ENCODE data around the gene ENKD1.
A peak's percentile ranks its signal among the peaks of the same experiment; 100 is the strongest.
"Not testable (repeated sequence)": the region's sequence is repeated elsewhere in the genome, so short reads cannot be mapped to it uniquely, and the experiment has no call there.

The ENKD1 gene, protein sequence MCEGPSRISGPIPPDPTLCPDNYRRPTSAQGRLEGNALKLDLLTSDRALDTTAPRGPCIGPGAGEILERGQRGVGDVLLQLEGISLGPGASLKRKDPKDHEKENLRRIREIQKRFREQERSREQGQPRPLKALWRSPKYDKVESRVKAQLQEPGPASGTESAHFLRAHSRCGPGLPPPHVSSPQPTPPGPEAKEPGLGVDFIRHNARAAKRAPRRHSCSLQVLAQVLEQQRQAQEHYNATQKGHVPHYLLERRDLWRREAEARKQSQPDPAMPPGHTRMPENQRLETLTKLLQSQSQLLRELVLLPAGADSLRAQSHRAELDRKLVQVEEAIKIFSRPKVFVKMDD

GRCh38 chr16:67666559-67667452 is at the start of gene ENKD1, which contains the start of gene C16orf86:
ENKD1 (minus strand) TSS chr16:67666750; CDS start chr16:67666442, 308 bp downstream.
C16orf86 (plus strand) TSS chr16:67666814; CDS start chr16:67666971, 157 bp downstream.
- DNase-seq (ENCODE audit: low spot score), result peak; percentile 74

GRCh38 chr16:67716097-67716496 is 49.5 kb upstream of the ENKD1 start:
- no peak for DNase-seq (ENCODE audit: low spot score)

GRCh38 chr16:67714522-67714921 is 48.0 kb upstream of the ENKD1 start:
- DNase-seq (ENCODE audit: low spot score), result no peak

GRCh38 chr16:67713647-67714273 is 47.2 kb upstream of the ENKD1 start:
- DNase-seq (ENCODE audit: low spot score), result no peak

DNA sequence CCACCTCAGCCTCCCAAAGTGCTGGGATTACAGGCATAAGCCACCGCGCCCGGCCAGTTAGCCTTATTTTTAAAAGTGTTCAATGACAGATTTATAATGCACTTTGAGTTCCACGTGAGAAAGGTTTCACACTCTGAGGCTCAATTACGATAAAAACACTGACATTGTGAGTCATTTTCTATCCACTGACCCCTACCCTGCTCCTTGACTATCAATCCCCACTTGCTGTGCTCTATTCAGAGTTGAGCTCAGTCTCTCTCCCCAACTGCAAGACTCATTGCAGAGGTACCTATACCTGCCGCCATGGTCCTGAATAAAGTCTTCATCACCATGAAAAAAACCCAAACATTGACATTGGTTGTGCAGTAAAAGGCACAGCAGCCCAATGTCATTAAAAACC is 44.1 kb upstream of the ENKD1 start:
- DNase-seq (ENCODE audit: low spot score), result no peak

DNA sequence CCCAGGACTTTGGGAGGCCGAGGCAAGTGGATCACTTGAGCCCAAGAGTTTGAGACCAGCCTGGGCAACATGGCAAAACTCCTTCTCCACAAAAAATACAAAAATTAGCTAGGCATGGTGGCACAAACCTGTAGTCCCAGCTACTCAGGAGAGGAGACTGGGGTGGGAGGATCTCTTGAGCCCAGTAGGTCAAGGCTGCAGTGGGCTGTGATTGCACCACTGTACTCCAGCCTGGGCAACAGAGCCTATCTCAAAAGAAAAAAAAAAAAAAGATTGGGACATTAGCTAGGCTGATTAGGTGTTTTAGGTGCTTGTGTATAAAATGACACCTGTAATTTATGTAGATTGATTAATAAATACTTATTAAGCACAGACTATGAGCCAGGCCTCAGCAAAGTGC is 42.5 kb upstream of the ENKD1 start:
- no peak for DNase-seq (ENCODE audit: low spot score)

DNA sequence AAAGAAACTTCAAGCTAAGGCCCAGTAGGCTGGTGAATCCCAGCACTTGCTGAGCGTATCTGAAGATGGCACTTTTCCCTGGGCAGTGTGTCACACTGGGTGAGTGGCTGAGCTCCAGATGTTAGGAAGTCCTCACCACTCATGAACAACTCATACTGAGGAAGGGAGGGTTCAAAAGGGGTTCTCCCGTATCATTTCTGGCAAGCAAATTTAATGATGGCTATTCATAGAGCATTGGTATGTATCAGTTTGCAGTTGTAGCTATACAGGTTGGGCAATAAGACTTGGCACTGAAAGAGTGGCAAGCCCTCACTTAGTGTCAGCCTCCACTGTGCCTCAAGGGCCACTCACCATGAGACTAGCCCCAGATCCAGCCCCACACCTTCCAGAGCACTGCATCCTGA is 41.8 kb upstream of the ENKD1 start:
- no peak for DNase-seq (ENCODE audit: low spot score)

- no peak for DNase-seq (ENCODE audit: low spot score)
Observed at GRCh38 chr16:67707790-67708189, 41.2 kb upstream of the ENKD1 start.

GRCh38 chr16:67707210-67707609 is 40.7 kb upstream of the ENKD1 start:
- DNase-seq (ENCODE audit: low spot score), result no peak

- no peak for DNase-seq (ENCODE audit: low spot score)
Observed at GRCh38 chr16:67704110-67704509, 37.6 kb upstream of the ENKD1 start.

DNA sequence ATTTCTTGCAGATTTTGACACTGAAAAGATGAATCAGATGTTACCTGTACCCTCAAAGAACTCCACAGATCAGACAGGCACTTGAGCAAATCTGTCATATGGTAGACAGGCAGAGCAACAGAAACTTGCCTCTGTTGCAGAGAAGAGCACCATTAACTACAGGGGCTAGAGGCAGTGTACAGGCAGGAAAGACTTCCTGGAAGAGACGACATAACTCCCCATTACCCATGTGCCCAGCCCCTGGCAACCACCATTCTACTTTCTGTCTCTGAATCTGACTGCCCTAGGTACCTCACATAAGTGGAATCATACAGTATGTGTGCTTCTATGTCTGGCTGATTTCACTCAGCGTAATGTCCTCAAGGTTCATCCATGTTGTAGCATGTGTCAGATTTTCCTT is 37.1 kb upstream of the ENKD1 start:
- no peak for DNase-seq (ENCODE audit: low spot score)

- no peak for DNase-seq (ENCODE audit: low spot score)
Observed at GRCh38 chr16:67702130-67702529, 35.6 kb upstream of the ENKD1 start.

- DNase-seq (ENCODE audit: low spot score), result no peak
Observed at GRCh38 chr16:67701420-67701819, 34.9 kb upstream of the ENKD1 start.

DNA sequence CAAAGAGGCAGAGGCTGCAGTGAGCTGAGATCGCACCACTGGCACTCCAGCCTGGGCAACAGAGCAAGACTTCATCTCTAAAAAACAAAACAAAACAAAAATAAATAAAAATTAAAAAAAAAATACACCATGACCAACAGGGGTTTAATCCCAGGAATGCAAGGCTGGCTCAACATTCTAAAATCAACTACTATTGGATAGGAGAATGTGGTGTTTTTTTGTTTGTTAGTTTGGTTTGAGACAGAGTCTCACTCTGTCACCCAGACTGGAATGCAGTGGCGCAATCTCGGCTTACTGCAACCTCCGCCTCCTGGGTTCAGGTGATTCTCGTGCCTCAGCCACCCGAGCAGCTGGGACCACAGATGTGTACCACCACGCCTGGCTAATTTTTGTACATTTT is 32.7 kb upstream of the ENKD1 start:
- no peak for DNase-seq (ENCODE audit: low spot score)

GRCh38 chr16:67697422-67698185 is 31.1 kb upstream of the ENKD1 start:
- no peak for DNase-seq (ENCODE audit: low spot score)

DNA sequence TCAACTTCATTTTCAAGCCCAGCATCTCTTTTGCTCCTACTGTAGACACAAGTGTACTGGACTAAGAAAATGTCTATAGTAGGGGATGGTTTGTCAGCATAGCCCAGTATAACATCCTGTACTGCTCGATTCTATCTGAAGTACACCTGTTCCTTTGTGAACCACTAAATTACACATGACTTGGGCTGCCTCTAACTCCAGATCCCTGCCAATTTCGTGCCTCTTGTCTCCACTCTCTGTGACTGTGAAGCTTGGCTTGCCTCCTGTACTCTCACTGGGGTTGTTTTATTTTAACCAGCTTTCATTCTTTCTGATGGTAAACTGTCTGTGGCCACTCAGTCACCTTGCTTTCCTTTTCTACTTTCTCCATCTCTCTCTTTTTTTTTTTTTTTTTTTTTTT is 28.1 kb upstream of the ENKD1 start:
- peak; percentile 91 for DNase-seq (ENCODE audit: low spot score)

DNA sequence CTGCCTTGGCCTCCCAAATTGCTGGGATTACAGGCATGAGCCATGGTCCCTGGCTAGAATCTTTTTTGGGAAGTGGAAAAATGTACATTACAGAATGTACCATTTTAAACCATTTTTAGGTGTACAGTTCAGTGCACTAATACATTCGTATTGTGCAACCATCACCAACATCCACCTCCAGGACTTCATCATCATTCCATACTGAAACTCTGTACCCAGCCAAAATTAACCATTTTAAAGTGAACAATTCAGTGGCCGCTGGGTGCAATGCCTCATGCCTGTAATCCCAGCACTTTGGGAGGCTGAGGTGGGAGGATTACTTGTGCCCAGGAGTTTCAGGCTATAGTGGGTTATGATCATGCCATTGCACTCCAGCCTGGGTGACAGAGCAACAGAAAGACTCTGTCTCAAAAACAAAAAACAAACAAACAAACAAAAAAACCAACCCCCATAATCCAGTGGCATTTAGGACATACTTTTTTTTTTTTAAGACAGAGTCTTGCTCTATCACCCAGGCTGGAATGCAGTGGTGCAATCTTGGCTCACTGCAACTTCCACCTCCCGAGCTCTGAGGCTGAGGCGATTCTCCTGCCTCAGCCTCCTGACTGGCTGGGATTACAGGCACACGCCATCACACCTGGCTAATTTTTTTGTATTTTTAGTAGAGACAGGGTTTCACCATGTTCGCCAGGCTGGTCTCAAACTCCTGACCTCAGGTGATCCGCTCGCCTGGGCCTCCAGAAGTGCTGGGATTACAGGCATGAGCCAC is 27.2 kb upstream of the ENKD1 start:
- not testable (repeated sequence) for DNase-seq (ENCODE audit: low spot score)

DNA sequence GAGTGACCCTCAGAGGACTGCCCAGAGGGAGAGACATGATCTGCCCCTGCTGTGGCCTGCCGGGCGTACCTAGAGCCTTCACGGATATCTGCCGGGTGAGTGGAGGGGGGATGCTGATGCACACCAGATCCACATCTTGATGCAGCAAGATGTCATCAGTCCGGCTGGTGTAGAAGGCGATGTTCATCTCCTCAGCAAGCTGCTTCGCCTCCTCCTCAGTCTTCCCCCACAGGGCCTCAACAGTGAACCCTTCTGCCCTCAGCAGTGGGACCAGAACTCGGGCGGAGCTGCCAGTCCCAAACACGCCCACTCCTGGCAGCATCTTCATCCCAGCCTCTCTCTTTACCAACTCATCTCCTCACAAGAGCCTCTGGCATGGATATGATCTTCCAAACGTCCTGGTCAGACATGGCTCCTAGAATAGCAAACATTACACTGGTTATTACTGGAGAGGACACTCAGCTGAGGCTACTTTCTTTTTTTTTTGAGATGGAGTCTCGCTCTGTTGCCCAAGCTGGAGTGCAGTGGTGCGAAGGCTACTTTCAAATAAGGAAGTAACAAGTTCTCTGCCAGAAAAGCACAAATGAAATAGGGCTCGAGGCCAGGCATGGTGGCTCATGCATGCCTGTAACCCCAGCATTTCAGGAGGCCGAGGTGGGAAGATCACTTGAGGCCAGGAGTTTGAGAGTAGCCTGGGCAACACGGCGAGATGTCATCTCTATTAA is 19.0 kb upstream of the ENKD1 start:
- no peak for DNase-seq (ENCODE audit: low spot score)

- DNase-seq (ENCODE audit: low spot score), result no peak
Observed at GRCh38 chr16:67683767-67684166, 17.2 kb upstream of the ENKD1 start.

Data from cerebellar cortex (tissue), 1 donor.